Vagina (tissue), 2 donors: ENCODE data around the gene KCNA1. TPM values are rescaled to one million over a fixed set of nuclear protein-coding genes. Genes with fewer than 3 reads are reported as not detected.

Experiments used
- DNase-seq, 2 donors: peaks; one replicate each; pipeline ENCODE4 v3.0.0-alpha.2; 2017; ENCODE audit errors: extremely low spot score in 2 of 2
- H3K27ac ChIP-seq: fragments of 200-600 bp; sonication (generic); one replicate; pipeline ENCODE4 v1.5.1; 2019
- H3K27me3 ChIP-seq: fragments of 200-600 bp; sonication (generic); one replicate; pipeline ENCODE4 v1.5.1; 2019
- H3K36me3 ChIP-seq, 2 donors: fragments of 200-600 bp; sonication (generic); one replicate each; pipeline ENCODE4 v1.5.1; 2017 to 2019
- H3K4me1 ChIP-seq: fragments of 200-600 bp; sonication (generic); one replicate; pipeline ENCODE4 v1.5.1; 2019
- H3K4me3 ChIP-seq, 2 donors: fragments of 200-600 bp; sonication (generic); 1 replicate in 1 of 2; 2 replicates in 1 of 2; pipeline ENCODE4 v1.5.1; 2016 to 2019
- H3K9me3 ChIP-seq: fragments of 200-600 bp; sonication (generic); one replicate; pipeline ENCODE4 v1.5.1; 2019
- POLR2A ChIP-seq, 2 donors: fragments of 450-650 bp; IDR thresholded peaks; one replicate each; pipeline ENCODE4 v1.6.1; 2017; ENCODE audit warnings: antibody characterized with exemption in 2 of 2, mild to moderate bottlenecking in 2 of 2, moderate library complexity in 2 of 2
- POLR2AphosphoS5 ChIP-seq, 2 donors: sonication (generic); formaldehyde crosslinking; IDR thresholded peaks; one replicate each; pipeline ENCODE4 v1.9.0; 2017; ENCODE audit warnings: antibody characterized with exemption in 2 of 2, mild to moderate bottlenecking in 2 of 2, low read depth in 1 of 2; ENCODE audit not compliant: insufficient read depth in 1 of 2
- intact Hi-C: fragments of 100-400 bp; cut with DNase I; formaldehyde crosslinking; loops from one replicate; pipeline ENCODE4 v1.15.1; 2023
- total RNA-seq: library from RNA; depleted of rRNA; stranded (reverse); fragments of >200 nt; gene quantifications from one replicate; pipeline ENCODE4 v1.2.3, GENCODE V29; 2016
- TF ChIP-seq, protein P1 (sequence below), 3 experiments: fragments of 450-650 bp in 2 of 3; fragments of 200-600 bp in 1 of 3; sonication (generic) in 1 of 3; IDR thresholded peaks; one replicate each; pipeline ENCODE4 v1.5.1; 2017 to 2019; ENCODE audit warnings: antibody characterized with exemption in 3 of 3, mild to moderate bottlenecking in 2 of 3, moderate library complexity in 2 of 3

KCNA1 gene
- total RNA-seq, 1 donor from 2014 or later, result 0.74 TPM

GRCh38 chr12:4943067-4943937, 33.6 kb downstream of the KCNA1 start:
- no peak for DNase-seq
- H3K4me3 ChIP-seq, result no peak overlapping the region
- no peak for TF ChIP-seq POLR2AphosphoS5 (IDR thresholded peaks at IDR 0.05; ENCODE audit: insufficient read depth in 1 of 2, low read depth in 1 of 2)
- no peak for TF ChIP-seq POLR2A (IDR thresholded peaks at IDR 0.05)
- TF ChIP-seq, protein P1, sequence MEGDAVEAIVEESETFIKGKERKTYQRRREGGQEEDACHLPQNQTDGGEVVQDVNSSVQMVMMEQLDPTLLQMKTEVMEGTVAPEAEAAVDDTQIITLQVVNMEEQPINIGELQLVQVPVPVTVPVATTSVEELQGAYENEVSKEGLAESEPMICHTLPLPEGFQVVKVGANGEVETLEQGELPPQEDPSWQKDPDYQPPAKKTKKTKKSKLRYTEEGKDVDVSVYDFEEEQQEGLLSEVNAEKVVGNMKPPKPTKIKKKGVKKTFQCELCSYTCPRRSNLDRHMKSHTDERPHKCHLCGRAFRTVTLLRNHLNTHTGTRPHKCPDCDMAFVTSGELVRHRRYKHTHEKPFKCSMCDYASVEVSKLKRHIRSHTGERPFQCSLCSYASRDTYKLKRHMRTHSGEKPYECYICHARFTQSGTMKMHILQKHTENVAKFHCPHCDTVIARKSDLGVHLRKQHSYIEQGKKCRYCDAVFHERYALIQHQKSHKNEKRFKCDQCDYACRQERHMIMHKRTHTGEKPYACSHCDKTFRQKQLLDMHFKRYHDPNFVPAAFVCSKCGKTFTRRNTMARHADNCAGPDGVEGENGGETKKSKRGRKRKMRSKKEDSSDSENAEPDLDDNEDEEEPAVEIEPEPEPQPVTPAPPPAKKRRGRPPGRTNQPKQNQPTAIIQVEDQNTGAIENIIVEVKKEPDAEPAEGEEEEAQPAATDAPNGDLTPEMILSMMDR (IDR thresholded peaks at IDR 0.05), result no peak
- H3K36me3 ChIP-seq, result no peaks in the 10 kb centered on the region
- no peaks in the 10 kb centered on the region for H3K27me3 ChIP-seq
- intact Hi-C loops, result no loop called here
- H3K4me1 ChIP-seq, result no peaks in the 10 kb centered on the region
- H3K9me3 ChIP-seq, result no peaks in the 10 kb centered on the region
- no peak overlapping the region for H3K27ac ChIP-seq

DNA sequence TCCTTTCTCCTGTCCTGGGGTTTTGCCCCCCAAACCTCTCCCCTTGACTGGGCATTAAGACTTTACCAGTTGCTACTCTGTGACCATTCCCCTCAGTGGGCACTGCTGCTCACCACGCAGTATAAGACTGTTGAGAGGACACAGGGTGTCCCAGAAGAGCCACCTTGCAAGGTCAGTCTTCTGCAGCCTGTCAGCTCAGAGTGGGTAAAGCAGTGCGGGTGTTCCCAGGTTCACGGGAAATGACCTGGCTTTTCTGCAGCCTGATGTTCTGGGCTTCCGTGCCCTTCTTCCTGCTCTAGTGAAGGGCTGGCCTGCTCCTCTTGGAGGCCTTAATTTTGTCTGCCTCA, 34.2 kb downstream of the KCNA1 start:
- no peak overlapping the region for H3K4me3 ChIP-seq
- no peak for DNase-seq
- no peak overlapping the region for H3K27ac ChIP-seq
- TF ChIP-seq POLR2AphosphoS5 (IDR thresholded peaks at IDR 0.05; ENCODE audit: insufficient read depth in 1 of 2, low read depth in 1 of 2) (no peak), POLR2A (IDR thresholded peaks at IDR 0.05) (no peak)
- TF ChIP-seq, protein P1 (IDR thresholded peaks at IDR 0.05), result no peak
- H3K27me3 ChIP-seq, result no peaks in the 10 kb centered on the region
- H3K4me1 ChIP-seq, result no peaks in the 10 kb centered on the region
- intact Hi-C loops, result no loop called here
- H3K9me3 ChIP-seq, result no peaks in the 10 kb centered on the region
- no peaks in the 10 kb centered on the region for H3K36me3 ChIP-seq

- no peak for TF ChIP-seq POLR2A (IDR thresholded peaks at IDR 0.05)
- TF ChIP-seq, protein P1 (IDR thresholded peaks at IDR 0.05), result no peak
- no peak for TF ChIP-seq POLR2AphosphoS5 (IDR thresholded peaks at IDR 0.05; ENCODE audit: insufficient read depth in 1 of 2, low read depth in 1 of 2)
- Histone ChIP-seq H3K27ac (no peak overlapping the region), H3K4me1 (no peaks in the 10 kb centered on the region), H3K9me3 (no peaks in the 10 kb centered on the region), H3K36me3 (no peaks in the 10 kb centered on the region), H3K4me3 (no peak overlapping the region), H3K27me3 (no peaks in the 10 kb centered on the region)
- intact Hi-C loops, result no loop called here
- DNase-seq, result no peak
Observed at GRCh38 chr12:4947253-4947652, 37.5 kb downstream of the KCNA1 start.

GRCh38 chr12:4951083-4951482, 41.4 kb downstream of the KCNA1 start:
- no peaks in the 10 kb centered on the region for H3K27me3 ChIP-seq
- intact Hi-C loops, result no loop called here

More at GRCh38 chr12:4951083-4951482, 41.4 kb downstream of the KCNA1 start:
- Histone ChIP-seq H3K27ac (no peak overlapping the region), H3K4me1 (no peaks in the 10 kb centered on the region), H3K36me3 (no peaks in the 10 kb centered on the region), H3K4me3 (no peak overlapping the region), H3K9me3 (no peaks in the 10 kb centered on the region)
- no peak for DNase-seq
- TF ChIP-seq, protein P1 (IDR thresholded peaks at IDR 0.05), result no peak
- no peak for TF ChIP-seq POLR2AphosphoS5 (IDR thresholded peaks at IDR 0.05; ENCODE audit: insufficient read depth in 1 of 2, low read depth in 1 of 2)
- TF ChIP-seq POLR2A (IDR thresholded peaks at IDR 0.05), result no peak
